Left ventricle myocardium inferior (tissue), 1 donor: ENCODE measurements around the gene COPG2. TPM values are rescaled to one million over a fixed set of nuclear protein-coding genes. Genes with fewer than 3 reads are reported as not detected.

Source experiments
- DNase-seq: peaks from one replicate; pipeline ENCODE4 v3.0.0-alpha.2; 2020
- H3K27ac ChIP-seq: fragments of 200-600 bp; replicated peaks from 2 replicates; pipeline ENCODE4 v1.8.0; 2021
- H3K27me3 ChIP-seq: fragments of 200-600 bp; 2 replicates; pipeline ENCODE4 v1.8.0; 2021; ENCODE audit warnings: low read depth
- H3K36me3 ChIP-seq: fragments of 200-600 bp; 2 replicates; pipeline ENCODE4 v1.8.0; 2021
- H3K4me1 ChIP-seq: fragments of 200-600 bp; 2 replicates; pipeline ENCODE4 v1.8.0; 2021
- H3K4me3 ChIP-seq: fragments of 200-600 bp; 2 replicates; pipeline ENCODE4 v1.8.0; 2021; ENCODE audit warnings: mild to moderate bottlenecking, moderate library complexity
- H3K9me3 ChIP-seq: fragments of 200-600 bp; replicated peaks from 2 replicates; pipeline ENCODE4 v1.8.0; 2021
- CTCF ChIP-seq: fragments of 200-600 bp; IDR thresholded peaks from 2 replicates; pipeline ENCODE4 v1.8.0; 2021; ENCODE audit warnings: antibody characterized with exemption, mild to moderate bottlenecking, borderline replicate concordance
- intact Hi-C: fragments of 100-400 bp; cut with micrococcal nuclease; formaldehyde crosslinking; loops from one replicate; pipeline ENCODE4 v1.11.0; 2022
- total RNA-seq: library from RNA; stranded (reverse); fragmentation: NEBNext Ultra II Directional; extraction: Animal tissue kit (Norgen Biotek cat#: 25700); gene quantifications from one replicate; pipeline ENCODE4 v1.2.1, GENCODE V29; 2021
- donor health status: DM: no; HTN: yes; CAD: no; lungs with severe emphysema.

COPG2 gene
- total RNA-seq, 1 donor from 2014 or later, result 16.9 TPM

GRCh38 chr7:130475776-130476175 lies 192.8 kb downstream of the COPG2 start:
- TF ChIP-seq CTCF, result no peak
- intact Hi-C loops, result no loop called here
- H3K4me3 ChIP-seq, result no peak overlapping the region
- H3K9me3 ChIP-seq, result peaks cover 21% of the 10 kb centered on the region
- DNase-seq, result no peak
- no peaks in the 10 kb centered on the region for H3K36me3 ChIP-seq
- H3K27me3 ChIP-seq, result no peaks in the 10 kb centered on the region
- H3K27ac ChIP-seq, result no peak overlapping the region
- no peaks in the 10 kb centered on the region for H3K4me1 ChIP-seq

GRCh38 chr7:130473876-130474275 lies 194.7 kb downstream of the COPG2 start:
- peaks cover 2% of the 10 kb centered on the region for H3K27me3 ChIP-seq
- DNase-seq, result no peak
- intact Hi-C loops, result no loop called here
- H3K4me3 ChIP-seq, result no peak overlapping the region
- H3K36me3 ChIP-seq, result no peaks in the 10 kb centered on the region
- no peak overlapping the region for H3K27ac ChIP-seq
- H3K4me1 ChIP-seq, result no peaks in the 10 kb centered on the region
- TF ChIP-seq CTCF, result no peak
- peaks cover 20% of the 10 kb centered on the region for H3K9me3 ChIP-seq

GRCh38 chr7:130473289-130473688 lies 195.3 kb downstream of the COPG2 start:
- TF ChIP-seq CTCF, result no peak
- Histone ChIP-seq H3K27ac (no peak overlapping the region), H3K4me3 (no peak overlapping the region), H3K36me3 (no peaks in the 10 kb centered on the region), H3K27me3 (peaks cover 4% of the 10 kb centered on the region), H3K9me3 (peaks cover 14% of the 10 kb centered on the region), H3K4me1 (no peaks in the 10 kb centered on the region)
- DNase-seq, result no peak
- intact Hi-C loops, result no loop called here

- Histone ChIP-seq H3K27me3 (peaks cover 4% of the 10 kb centered on the region), H3K27ac (no peak overlapping the region), H3K9me3 (peaks cover under 1% of the 10 kb centered on the region), H3K4me1 (no peaks in the 10 kb centered on the region), H3K36me3 (no peaks in the 10 kb centered on the region), H3K4me3 (no peak overlapping the region)
- DNase-seq, result no peak
- TF ChIP-seq CTCF, result no peak
- intact Hi-C loops, result no loop called here
Measured at GRCh38 chr7:130471974-130472373, 196.6 kb downstream of the COPG2 start.

GRCh38 chr7:130468612-130469011 lies 199.9 kb downstream of the COPG2 start:
- Histone ChIP-seq H3K4me1 (no peaks in the 10 kb centered on the region), H3K27ac (no peak overlapping the region), H3K9me3 (peaks cover 13% of the 10 kb centered on the region), H3K36me3 (no peaks in the 10 kb centered on the region), H3K27me3 (peaks cover 4% of the 10 kb centered on the region), H3K4me3 (no peak overlapping the region)
- intact Hi-C loops, result no loop called here
- no peak for TF ChIP-seq CTCF
- DNase-seq, result no peak
